PC-3 (cell line): ENCODE data around the gene PTH2.

Experiments used
- CTCF ChIP-seq: fragments of 300-600 bp; sonication (generic); conservative IDR thresholded peaks from 2 replicates; pipeline ENCODE4 v1.5.1; 2017; ENCODE audit warnings: antibody characterized with exemption, low read depth, mild to moderate bottlenecking, low read length
- EZH2 ChIP-seq: fragments of 300-600 bp; sonication (generic); IDR thresholded peaks from one replicate; pipeline ENCODE4 v1.6.1; 2017; ENCODE audit warnings: antibody characterized with exemption, mild to moderate bottlenecking, low read length; ENCODE audit not compliant: unreplicated experiment

- TF ChIP-seq EZH2 (no peak), CTCF (no peak)
Measured at GRCh38 chr19:49389406-49389805, 33.8 kb downstream of the PTH2 start.
